Colon (tissue), 2 donors: ENCODE results near the gene COMMD7.

Experiments used
- FAIRE-seq: peaks from 2 replicates; lab custom pipeline; 2012; peaks lifted over from hg19 to GRCh38; lab: Jason Lieb, UNC
- donor health status: control.
- donor health status: control.

The COMMD7 gene

GRCh38 chr20:32675223-32675975, 67.9 kb downstream of the COMMD7 start:
- FAIRE-seq, result no peak

GRCh38 chr20:32674362-32674789, 68.9 kb downstream of the COMMD7 start:
- no peak for FAIRE-seq

GRCh38 chr20:32672982-32673851, 70.0 kb downstream of the COMMD7 start:
- FAIRE-seq, result no peak

- FAIRE-seq, result no peak
Observed at GRCh38 chr20:32672394-32672981, 70.8 kb downstream of the COMMD7 start.

- no peak for FAIRE-seq
Observed at GRCh38 chr20:32670773-32671455, 72.4 kb downstream of the COMMD7 start.

- FAIRE-seq, result no peak
Observed at GRCh38 chr20:32667027-32667426, 76.2 kb downstream of the COMMD7 start.

GRCh38 chr20:32664678-32665159, 78.5 kb downstream of the COMMD7 start:
- no peak for FAIRE-seq

GRCh38 chr20:32664012-32664677, 79.1 kb downstream of the COMMD7 start:
- no peak for FAIRE-seq

- no peak for FAIRE-seq
Observed at GRCh38 chr20:32663335-32664011, 79.8 kb downstream of the COMMD7 start.

GRCh38 chr20:32661820-32662528, 81.3 kb downstream of the COMMD7 start:
- no peak for FAIRE-seq

GRCh38 chr20:32660661-32661060, 82.6 kb downstream of the COMMD7 start:
- FAIRE-seq, result no peak

- no peak for FAIRE-seq
Observed at GRCh38 chr20:32656827-32657226, 86.4 kb downstream of the COMMD7 start.

GRCh38 chr20:32655903-32656512, 87.3 kb downstream of the COMMD7 start:
- FAIRE-seq, result no peak

GRCh38 chr20:32652739-32653526, 90.3 kb downstream of the COMMD7 start:
- FAIRE-seq, result no peak
